Measurements from ENCODE around the gene SND1.

GRCh38 chr7:128117691-128118090 is 465.7 kb downstream of the SND1 start:
- no peak for TF ChIP-seq CTCF (IDR thresholded peaks at IDR 0.05 in 2 of 3, conservative IDR thresholded peaks at IDR 0.05 in 1 of 3; ENCODE audit: control insufficient read depth in 2 of 3, extremely low read depth in 1 of 3, insufficient read depth in 1 of 3, low read depth in 3 of 3, low read length in 3 of 3)
- no peak for TF ChIP-seq TAF1 (IDR thresholded peaks at IDR 0.05; ENCODE audit: borderline replicate concordance, low read depth, low read length)
- no peak for TF ChIP-seq EZH2 (IDR thresholded peaks at IDR 0.05; ENCODE audit: borderline replicate concordance, control insufficient read depth, low read depth, low read length)
- TF ChIP-seq DPF2 (IDR thresholded peaks at IDR 0.05) = no peak

All from GM12878 (cell line).